ENCODE data around the gene DNAJC11. TPM values are rescaled to one million over a fixed set of nuclear protein-coding genes. Genes with fewer than 3 reads are reported as not detected.
"Not testable (repeated sequence)": the region's sequence is repeated elsewhere in the genome, so short reads cannot be mapped to it uniquely, and the experiment has no call there.

DNAJC11 gene, protein sequence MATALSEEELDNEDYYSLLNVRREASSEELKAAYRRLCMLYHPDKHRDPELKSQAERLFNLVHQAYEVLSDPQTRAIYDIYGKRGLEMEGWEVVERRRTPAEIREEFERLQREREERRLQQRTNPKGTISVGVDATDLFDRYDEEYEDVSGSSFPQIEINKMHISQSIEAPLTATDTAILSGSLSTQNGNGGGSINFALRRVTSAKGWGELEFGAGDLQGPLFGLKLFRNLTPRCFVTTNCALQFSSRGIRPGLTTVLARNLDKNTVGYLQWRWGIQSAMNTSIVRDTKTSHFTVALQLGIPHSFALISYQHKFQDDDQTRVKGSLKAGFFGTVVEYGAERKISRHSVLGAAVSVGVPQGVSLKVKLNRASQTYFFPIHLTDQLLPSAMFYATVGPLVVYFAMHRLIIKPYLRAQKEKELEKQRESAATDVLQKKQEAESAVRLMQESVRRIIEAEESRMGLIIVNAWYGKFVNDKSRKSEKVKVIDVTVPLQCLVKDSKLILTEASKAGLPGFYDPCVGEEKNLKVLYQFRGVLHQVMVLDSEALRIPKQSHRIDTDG
- 17.9 and 31.1 TPM in 2 replicates for total RNA-seq

DNA sequence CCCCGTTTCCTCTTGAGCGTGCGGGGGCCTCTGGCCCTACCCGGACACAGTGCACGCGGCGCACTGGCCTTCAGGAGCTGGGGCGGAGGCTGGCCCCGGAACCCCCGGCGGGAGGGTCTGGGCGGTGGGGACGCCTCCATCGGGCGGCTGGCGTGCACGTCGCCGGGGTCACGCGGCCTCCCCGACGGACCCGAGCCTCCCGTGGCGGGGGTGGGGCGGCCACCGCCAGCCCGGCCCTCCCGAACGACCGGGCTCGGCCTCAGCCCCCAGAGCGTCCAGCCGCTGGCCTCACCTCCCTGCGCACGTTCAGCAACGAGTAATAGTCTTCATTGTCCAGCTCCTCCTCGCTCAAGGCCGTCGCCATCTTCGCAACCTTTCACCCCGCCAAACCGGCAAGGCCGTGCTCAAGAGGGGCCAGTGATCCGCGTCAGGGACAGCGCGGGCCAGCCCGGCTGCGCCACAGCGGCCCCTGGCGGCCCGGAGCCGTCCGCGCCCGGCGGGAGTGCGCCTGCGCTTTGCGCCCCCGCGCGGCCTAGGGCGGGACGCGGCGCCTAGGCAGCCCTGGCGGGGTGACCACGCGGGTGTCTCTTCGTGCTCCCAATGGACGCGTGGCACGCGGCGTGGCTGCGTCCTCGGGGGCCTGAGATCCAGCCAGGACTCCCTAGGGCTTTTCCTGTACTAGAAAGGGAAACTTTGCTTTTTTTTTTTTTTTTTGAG, at the start of gene DNAJC11:
Gene DNAJC11 (minus strand): TSS at position 380 of the 717 bp plus-strand sequence. CDS start 16 bp downstream, at position 364.
- H3K36me3 ChIP-seq (ENCODE audit: control insufficient read depth, insufficient read depth, low read length) = no peaks in the 10 kb centered on the region
- DNase-seq (ENCODE audit: low read depth) (peak; percentile 68), FAIRE-seq (no peak)
- no peaks in the 10 kb centered on the region for H3K27me3 ChIP-seq (ENCODE audit: control insufficient read depth, insufficient read depth, low read length)
- peak within 1 kb of the TSS; percentile 65 for H3K4me3 ChIP-seq (ENCODE audit: low read depth, low read length)
- TF ChIP-seq, protein P1, sequence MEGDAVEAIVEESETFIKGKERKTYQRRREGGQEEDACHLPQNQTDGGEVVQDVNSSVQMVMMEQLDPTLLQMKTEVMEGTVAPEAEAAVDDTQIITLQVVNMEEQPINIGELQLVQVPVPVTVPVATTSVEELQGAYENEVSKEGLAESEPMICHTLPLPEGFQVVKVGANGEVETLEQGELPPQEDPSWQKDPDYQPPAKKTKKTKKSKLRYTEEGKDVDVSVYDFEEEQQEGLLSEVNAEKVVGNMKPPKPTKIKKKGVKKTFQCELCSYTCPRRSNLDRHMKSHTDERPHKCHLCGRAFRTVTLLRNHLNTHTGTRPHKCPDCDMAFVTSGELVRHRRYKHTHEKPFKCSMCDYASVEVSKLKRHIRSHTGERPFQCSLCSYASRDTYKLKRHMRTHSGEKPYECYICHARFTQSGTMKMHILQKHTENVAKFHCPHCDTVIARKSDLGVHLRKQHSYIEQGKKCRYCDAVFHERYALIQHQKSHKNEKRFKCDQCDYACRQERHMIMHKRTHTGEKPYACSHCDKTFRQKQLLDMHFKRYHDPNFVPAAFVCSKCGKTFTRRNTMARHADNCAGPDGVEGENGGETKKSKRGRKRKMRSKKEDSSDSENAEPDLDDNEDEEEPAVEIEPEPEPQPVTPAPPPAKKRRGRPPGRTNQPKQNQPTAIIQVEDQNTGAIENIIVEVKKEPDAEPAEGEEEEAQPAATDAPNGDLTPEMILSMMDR (IDR thresholded peaks at IDR 0.05; ENCODE audit: insufficient read depth, low read length, severe bottlenecking) = peak; percentile 76

DNA sequence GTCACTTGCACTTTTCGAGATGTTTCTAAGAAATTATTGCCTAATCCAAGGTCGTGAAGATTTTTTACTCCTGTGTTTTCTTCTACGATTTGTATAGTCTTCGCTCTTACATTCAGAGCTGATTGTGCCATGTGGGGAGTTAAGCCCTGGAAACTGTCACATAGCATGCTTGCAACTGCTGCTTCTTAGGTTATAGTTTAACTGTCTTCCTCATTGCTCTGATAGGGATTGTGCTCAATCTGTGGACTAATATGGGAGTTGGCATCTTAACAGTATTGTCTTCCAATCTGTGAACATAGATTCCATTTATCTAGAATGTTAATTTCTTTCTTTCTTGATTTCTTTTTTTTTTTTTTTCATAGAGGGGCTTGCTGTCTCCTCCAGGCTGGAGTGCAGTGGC, 48.9 kb upstream of the DNAJC11 start:
- Histone ChIP-seq H3K36me3 (ENCODE audit: control insufficient read depth, insufficient read depth, low read length) (no peaks in the 10 kb centered on the region), H3K27me3 (ENCODE audit: control insufficient read depth, insufficient read depth, low read length) (peaks cover 4% of the 10 kb centered on the region), H3K4me3 (ENCODE audit: low read depth, low read length) (no peak overlapping the region)
- DNase-seq (ENCODE audit: low read depth) = no peak
- FAIRE-seq = no peak
- TF ChIP-seq, protein P1 (IDR thresholded peaks at IDR 0.05; ENCODE audit: insufficient read depth, low read length, severe bottlenecking) = no peak

DNA sequence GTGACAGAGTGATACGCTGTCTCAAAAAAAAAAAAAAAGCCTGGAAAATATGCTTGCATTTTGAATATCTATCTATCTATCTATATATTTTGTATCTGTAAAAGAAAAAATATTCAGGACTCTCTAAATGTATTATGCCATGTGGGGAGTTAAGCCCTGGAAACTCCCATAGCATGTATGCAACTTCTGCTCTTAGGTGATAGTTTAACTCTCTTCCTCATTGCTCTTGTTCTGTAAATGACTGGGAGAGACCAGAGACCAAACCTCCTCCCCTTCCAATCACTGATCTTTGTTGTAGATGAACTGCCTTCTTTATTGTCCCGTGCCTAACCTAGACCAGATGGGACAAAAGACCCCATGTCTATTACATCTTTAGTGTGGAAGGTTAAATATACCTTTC, 46.1 kb upstream of the DNAJC11 start:
- Histone ChIP-seq H3K36me3 (ENCODE audit: control insufficient read depth, insufficient read depth, low read length) (no peaks in the 10 kb centered on the region), H3K27me3 (ENCODE audit: control insufficient read depth, insufficient read depth, low read length) (peaks cover 4% of the 10 kb centered on the region), H3K4me3 (ENCODE audit: low read depth, low read length) (no peak overlapping the region)
- DNase-seq (ENCODE audit: low read depth) = no peak
- TF ChIP-seq, protein P1 (IDR thresholded peaks at IDR 0.05; ENCODE audit: insufficient read depth, low read length, severe bottlenecking) = no peak
- FAIRE-seq = no peak

DNA sequence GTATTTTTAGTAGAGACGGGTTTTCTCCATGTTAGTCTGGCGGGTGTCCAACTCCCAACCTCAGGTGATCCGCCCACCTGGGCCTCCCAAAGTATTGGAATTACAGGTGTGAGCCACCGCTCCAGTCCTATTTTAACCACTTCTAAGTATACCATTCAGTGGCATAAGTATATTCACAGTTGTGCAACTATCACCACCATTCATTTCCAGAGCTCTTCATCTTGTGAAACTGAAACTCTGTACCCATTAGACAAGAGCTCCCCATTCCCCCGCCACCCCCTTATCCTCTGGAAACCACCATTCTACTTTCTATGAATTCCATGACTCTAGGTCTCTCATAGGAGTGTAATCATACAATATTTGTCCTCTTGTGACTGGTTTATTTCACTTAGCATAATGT, 43.5 kb upstream of the DNAJC11 start:
- peaks cover 4% of the 10 kb centered on the region for H3K27me3 ChIP-seq (ENCODE audit: control insufficient read depth, insufficient read depth, low read length)
- H3K4me3 ChIP-seq (ENCODE audit: low read depth, low read length) = no peak overlapping the region
- TF ChIP-seq, protein P1 (IDR thresholded peaks at IDR 0.05; ENCODE audit: insufficient read depth, low read length, severe bottlenecking) = no peak
- H3K36me3 ChIP-seq (ENCODE audit: control insufficient read depth, insufficient read depth, low read length) = no peaks in the 10 kb centered on the region
- no peak for DNase-seq (ENCODE audit: low read depth)
- FAIRE-seq = no peak

DNA sequence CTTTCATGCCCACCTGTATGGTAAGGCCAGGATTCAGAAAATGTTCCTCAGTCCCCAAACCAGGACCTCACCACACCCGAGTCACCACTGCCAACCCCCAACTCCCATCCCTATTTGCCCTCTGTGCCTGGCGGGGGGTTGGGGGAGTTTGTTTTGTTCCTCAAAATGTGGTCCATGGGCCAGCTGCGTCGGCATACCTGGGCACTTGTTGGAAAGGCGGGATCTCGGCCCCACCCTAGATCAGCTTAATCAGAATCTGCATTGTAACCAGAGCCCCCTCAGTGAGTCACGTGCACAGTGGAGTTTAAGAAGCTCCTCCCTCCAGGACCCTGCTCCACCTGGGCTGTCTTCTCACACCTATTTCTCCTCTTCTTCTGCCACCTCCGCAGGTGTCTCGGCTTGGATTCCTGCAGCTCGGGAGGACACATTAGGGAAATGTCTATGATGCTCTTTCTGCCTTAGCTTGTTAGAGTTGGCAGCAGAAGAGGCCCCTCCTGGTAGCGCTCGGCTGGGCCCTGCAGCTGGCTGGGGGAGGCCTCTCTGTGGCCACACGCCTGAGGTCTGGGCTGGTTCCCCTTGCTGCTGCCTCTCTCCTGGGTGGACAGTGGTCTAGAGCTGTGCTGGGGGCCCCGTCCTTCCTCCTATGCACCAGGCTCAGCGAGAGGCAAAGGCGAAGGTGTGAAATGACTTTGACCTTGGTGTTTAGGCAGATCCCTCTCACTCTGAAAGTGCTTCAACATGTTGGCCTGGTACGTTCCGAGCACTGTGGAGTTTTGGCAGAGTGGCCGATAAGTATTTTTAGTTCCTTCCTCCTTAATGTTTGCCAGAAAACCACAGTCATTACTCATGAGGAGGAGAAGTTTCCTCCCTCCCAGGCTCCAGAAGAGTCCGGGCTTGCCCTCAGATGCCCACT, 41.8 kb upstream of the DNAJC11 start:
- TF ChIP-seq, protein P1 (IDR thresholded peaks at IDR 0.05; ENCODE audit: insufficient read depth, low read length, severe bottlenecking) = no peak
- Histone ChIP-seq H3K27me3 (ENCODE audit: control insufficient read depth, insufficient read depth, low read length) (peaks cover 3% of the 10 kb centered on the region), H3K36me3 (ENCODE audit: control insufficient read depth, insufficient read depth, low read length) (no peaks in the 10 kb centered on the region), H3K4me3 (ENCODE audit: low read depth, low read length) (no peak overlapping the region)
- DNase-seq (ENCODE audit: low read depth) (peak; percentile 94), FAIRE-seq (no peak)

DNA sequence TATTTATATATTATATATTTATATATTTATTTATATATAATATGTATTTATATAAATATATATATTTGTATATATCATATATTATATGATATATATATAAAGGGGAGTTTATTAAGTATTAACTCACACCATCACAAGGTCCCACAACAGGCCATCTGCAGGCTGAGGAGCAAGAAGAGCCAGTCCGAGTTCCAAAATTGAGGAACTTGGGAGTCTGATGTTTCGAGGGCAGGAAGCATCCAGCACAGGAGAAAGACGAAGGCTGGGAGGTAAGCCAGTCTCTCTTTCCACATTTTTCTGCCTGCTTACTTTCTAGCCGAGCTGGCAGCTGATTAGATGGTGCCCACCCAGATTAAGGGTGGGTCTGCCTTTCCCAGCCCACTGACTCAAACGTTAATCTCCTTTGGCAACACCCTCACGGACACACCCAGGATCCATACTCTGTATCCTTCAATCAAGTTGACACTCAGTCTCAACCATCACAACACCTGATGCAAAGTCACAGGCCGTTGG, 41.1 kb upstream of the DNAJC11 start:
- H3K27me3 ChIP-seq (ENCODE audit: control insufficient read depth, insufficient read depth, low read length); H3K4me3 ChIP-seq (ENCODE audit: low read depth, low read length); FAIRE-seq; H3K36me3 ChIP-seq (ENCODE audit: control insufficient read depth, insufficient read depth, low read length); DNase-seq (ENCODE audit: low read depth): not testable (repeated sequence)

Data from bronchial epithelial cell (primary cell).